Measurements from ENCODE around the gene KCNJ11. TPM values are rescaled to one million over a fixed set of nuclear protein-coding genes. Genes with fewer than 3 reads are reported as not detected.

KCNJ11 gene
- total and polyA plus RNA-seq, 9 donors: 12.9 to 23.5 (median 16.9) TPM

DNA sequence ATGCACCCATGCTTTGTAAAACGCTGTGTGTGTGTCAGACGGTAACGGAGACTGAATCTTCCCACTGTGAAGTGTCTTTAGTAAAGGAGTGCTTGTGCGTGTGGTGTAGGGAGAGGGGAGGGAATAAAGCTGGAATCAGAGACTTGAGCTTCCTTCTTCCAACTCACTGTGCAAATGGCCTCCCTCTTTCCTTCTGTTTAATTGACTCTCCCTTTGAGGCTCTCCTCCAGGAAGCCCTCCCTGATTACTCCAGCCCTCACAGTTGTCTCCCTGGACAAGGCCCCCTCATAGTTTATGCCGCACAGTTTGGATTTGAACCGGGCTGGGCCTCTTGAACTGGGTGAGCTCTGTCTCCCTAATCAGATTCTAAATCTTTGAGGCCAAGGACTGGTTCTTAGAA is 23.0 kb upstream of the KCNJ11 start:
- Histone ChIP-seq H3K36me3 (ENCODE audit: control insufficient read depth, insufficient read depth, low read length) (no peaks in the 10 kb centered on the region), H3K27ac (ENCODE audit: low read length) (no peak overlapping the region), H3K27me3 (ENCODE audit: control insufficient read depth, insufficient read depth, low read length) (peaks cover 2% of the 10 kb centered on the region), H3K9me3 (replicated peaks; ENCODE audit: control insufficient read depth, low read depth, low read length) (no peaks in the 10 kb centered on the region), H3K4me1 (ENCODE audit: control insufficient read depth, insufficient read depth, low read length) (peaks cover 17% of the 10 kb centered on the region), H3K4me3 (ENCODE audit: low read length) (no peak overlapping the region)
- DNase-seq: no peak
- 100% methylated on average over 1 of the region's 6 CpGs for WGBS (ENCODE audit: insufficient coverage)

DNA sequence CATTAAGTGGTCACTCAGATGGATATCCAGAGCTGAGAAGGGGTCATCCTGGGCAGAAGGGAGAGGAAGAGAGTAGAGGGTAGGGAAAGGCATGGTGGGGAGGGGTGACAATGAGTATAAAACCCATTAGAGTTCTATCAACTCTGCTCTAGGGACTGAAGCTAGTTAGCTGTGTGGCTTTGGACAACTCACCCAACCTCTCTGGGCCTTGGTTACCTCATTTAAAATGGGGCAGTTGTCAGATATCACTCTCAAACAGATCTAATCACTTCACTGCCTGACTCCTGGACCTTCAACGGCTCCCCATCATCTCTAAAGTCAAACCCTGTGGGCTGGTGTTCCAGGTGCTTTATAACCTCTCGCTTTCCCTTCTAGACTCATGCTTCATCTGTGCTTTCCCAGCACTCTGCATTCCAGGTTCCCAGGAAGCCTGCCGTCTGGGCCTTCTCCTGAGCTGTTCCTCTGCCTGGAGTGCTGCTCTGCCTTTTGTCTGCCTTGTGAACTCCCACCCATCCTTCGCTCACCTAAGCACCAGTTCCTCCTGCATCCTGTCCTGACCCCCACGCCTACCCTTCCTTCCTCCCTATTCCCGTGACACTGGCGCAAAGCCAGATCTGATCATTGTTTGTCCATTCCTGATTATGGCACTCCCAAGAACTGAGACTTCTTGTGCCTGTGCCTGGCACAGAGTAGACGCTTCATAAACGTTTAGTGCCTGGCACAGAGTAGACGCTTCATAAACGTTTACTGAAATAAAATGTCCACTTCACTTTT is 22.3 kb upstream of the KCNJ11 start:
- H3K4me3 ChIP-seq (ENCODE audit: low read length): no peak overlapping the region
- no peak overlapping the region for H3K27ac ChIP-seq (ENCODE audit: low read length)
- H3K4me1 ChIP-seq (ENCODE audit: control insufficient read depth, insufficient read depth, low read length): peaks cover 23% of the 10 kb centered on the region
- H3K27me3 ChIP-seq (ENCODE audit: control insufficient read depth, insufficient read depth, low read length): peaks cover 2% of the 10 kb centered on the region
- no peaks in the 10 kb centered on the region for H3K9me3 ChIP-seq (replicated peaks; ENCODE audit: control insufficient read depth, low read depth, low read length)
- no peaks in the 10 kb centered on the region for H3K36me3 ChIP-seq (ENCODE audit: control insufficient read depth, insufficient read depth, low read length)
- no peak for DNase-seq
- 58% methylated on average over 8 of the region's 11 CpGs for WGBS (ENCODE audit: insufficient coverage)

- WGBS (ENCODE audit: insufficient coverage): 88% methylated on average over 6 of the region's 7 CpGs
- no peaks in the 10 kb centered on the region for H3K36me3 ChIP-seq (ENCODE audit: control insufficient read depth, insufficient read depth, low read length)
- peaks cover 2% of the 10 kb centered on the region for H3K27me3 ChIP-seq (ENCODE audit: control insufficient read depth, insufficient read depth, low read length)
- peaks cover 17% of the 10 kb centered on the region for H3K4me1 ChIP-seq (ENCODE audit: control insufficient read depth, insufficient read depth, low read length)
- H3K27ac ChIP-seq (ENCODE audit: low read length): no peak overlapping the region
- no peak overlapping the region for H3K4me3 ChIP-seq (ENCODE audit: low read length)
- no peak for DNase-seq
- no peaks in the 10 kb centered on the region for H3K9me3 ChIP-seq (replicated peaks; ENCODE audit: control insufficient read depth, low read depth, low read length)
Observed at GRCh38 chr11:17408641-17409040, 20.2 kb upstream of the KCNJ11 start.

GRCh38 chr11:17408026-17408425 is 19.6 kb upstream of the KCNJ11 start:
- no peak for DNase-seq
- Histone ChIP-seq H3K27ac (ENCODE audit: low read length) (no peak overlapping the region), H3K4me3 (ENCODE audit: low read length) (no peak overlapping the region), H3K9me3 (replicated peaks; ENCODE audit: control insufficient read depth, low read depth, low read length) (no peaks in the 10 kb centered on the region), H3K36me3 (ENCODE audit: control insufficient read depth, insufficient read depth, low read length) (no peaks in the 10 kb centered on the region), H3K4me1 (ENCODE audit: control insufficient read depth, insufficient read depth, low read length) (peaks cover 17% of the 10 kb centered on the region), H3K27me3 (ENCODE audit: control insufficient read depth, insufficient read depth, low read length) (peaks cover 2% of the 10 kb centered on the region)
- no CpG with 5 or more reads among the region's 2 CpGs for WGBS (ENCODE audit: insufficient coverage)

DNA sequence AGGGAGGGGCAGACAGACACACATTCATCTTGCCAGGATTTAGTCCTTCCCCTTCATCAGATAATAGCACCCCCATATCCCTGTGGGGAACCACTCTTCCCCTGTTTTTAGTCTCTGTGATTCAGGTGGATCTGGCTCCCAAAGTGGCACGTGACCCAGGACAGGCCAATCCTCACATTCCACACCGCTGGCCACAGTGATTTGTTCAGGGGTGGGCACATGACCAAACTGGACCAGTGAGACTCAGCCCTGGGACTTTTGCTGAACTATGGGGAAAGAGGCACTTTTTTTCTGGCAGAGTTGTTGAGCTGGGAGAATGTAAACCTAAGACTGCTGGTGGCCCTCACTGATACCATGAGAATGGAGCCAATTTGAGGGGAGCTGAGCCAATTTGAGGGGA is 19.1 kb upstream of the KCNJ11 start:
- Histone ChIP-seq H3K4me3 (ENCODE audit: low read length) (no peak overlapping the region), H3K27ac (ENCODE audit: low read length) (no peak overlapping the region)
- DNase-seq: no peak

DNA sequence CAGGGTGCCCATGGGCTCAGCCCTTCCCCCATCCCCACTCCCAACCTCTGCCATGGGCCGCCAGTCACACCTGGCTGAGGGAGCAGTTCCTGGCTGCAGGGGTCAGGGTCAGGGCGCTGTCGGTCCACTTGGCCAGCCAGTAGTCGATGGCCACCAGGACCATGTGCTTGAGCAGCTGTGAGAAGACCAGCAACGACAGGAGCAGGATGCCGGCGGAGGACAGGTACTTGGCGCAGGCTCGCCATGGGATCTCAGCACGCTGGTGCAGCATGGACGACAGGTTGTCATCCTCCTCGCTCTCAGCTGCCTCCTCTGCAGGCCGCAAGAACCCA is 18.3 kb upstream of the KCNJ11 start:
- no peak overlapping the region for H3K27ac ChIP-seq (ENCODE audit: low read length)
- 90% methylated on average over 13 of the region's 13 CpGs for WGBS (ENCODE audit: insufficient coverage)
- H3K36me3 ChIP-seq (ENCODE audit: control insufficient read depth, insufficient read depth, low read length): no peaks in the 10 kb centered on the region
- DNase-seq: no peak
- peaks cover 17% of the 10 kb centered on the region for H3K4me1 ChIP-seq (ENCODE audit: control insufficient read depth, insufficient read depth, low read length)
- H3K4me3 ChIP-seq (ENCODE audit: low read length): no peak overlapping the region
- H3K9me3 ChIP-seq (replicated peaks; ENCODE audit: control insufficient read depth, low read depth, low read length): no peaks in the 10 kb centered on the region
- peaks cover 2% of the 10 kb centered on the region for H3K27me3 ChIP-seq (ENCODE audit: control insufficient read depth, insufficient read depth, low read length)

More for the DNA sequence above, 19.1 kb upstream of the KCNJ11 start:
- Histone ChIP-seq H3K36me3 (ENCODE audit: control insufficient read depth, insufficient read depth, low read length) (no peaks in the 10 kb centered on the region), H3K4me1 (ENCODE audit: control insufficient read depth, insufficient read depth, low read length) (peaks cover 17% of the 10 kb centered on the region), H3K9me3 (replicated peaks; ENCODE audit: control insufficient read depth, low read depth, low read length) (no peaks in the 10 kb centered on the region), H3K27me3 (ENCODE audit: control insufficient read depth, insufficient read depth, low read length) (peaks cover 2% of the 10 kb centered on the region)
- 93% methylated on average over 2 of the region's 2 CpGs for WGBS (ENCODE audit: insufficient coverage)

DNA sequence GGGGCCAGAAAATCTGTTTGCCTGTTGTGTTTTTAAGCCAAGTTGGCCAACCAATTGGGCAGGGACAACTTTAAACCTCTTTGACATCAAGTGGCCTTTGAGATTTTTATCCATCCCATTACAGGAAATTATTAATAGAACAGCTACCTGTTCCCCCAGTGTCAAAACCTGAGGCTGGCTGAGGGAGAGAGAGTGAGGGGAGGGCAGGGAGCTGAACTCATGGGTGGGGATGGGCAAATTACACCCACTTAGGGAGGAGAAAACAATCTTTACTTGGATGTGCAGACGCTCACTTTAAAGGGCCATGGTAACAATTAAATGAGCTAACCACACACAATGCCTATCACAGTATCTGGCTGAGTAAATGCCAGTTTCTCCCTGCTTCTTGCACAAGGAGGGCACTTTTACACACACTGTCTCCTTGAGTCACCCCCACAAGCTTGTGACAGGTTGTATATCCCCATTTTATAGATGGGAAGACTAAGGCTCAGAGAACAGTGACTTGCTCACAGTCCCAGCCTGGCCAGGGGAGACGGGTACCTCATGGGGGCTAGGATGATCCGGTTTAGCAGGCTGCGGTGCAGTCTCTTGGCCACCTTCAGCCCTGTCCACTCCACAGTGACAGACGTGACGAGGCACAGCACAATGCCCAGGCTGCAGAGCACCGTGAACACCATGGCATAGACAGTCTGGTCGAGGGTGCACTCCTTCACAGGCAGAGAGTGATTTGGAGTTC is 17.8 kb upstream of the KCNJ11 start:
- DNase-seq: no peak
- 89% methylated on average over 7 of the region's 8 CpGs for WGBS (ENCODE audit: insufficient coverage)
- H3K4me1 ChIP-seq (ENCODE audit: control insufficient read depth, insufficient read depth, low read length): peaks cover 22% of the 10 kb centered on the region
- H3K27ac ChIP-seq (ENCODE audit: low read length): peak overlapping the region; percentile 26
- H3K36me3 ChIP-seq (ENCODE audit: control insufficient read depth, insufficient read depth, low read length): no peaks in the 10 kb centered on the region
- no peak overlapping the region for H3K4me3 ChIP-seq (ENCODE audit: low read length)
- H3K27me3 ChIP-seq (ENCODE audit: control insufficient read depth, insufficient read depth, low read length): peaks cover 2% of the 10 kb centered on the region
- H3K9me3 ChIP-seq (replicated peaks; ENCODE audit: control insufficient read depth, low read depth, low read length): no peaks in the 10 kb centered on the region

DNA sequence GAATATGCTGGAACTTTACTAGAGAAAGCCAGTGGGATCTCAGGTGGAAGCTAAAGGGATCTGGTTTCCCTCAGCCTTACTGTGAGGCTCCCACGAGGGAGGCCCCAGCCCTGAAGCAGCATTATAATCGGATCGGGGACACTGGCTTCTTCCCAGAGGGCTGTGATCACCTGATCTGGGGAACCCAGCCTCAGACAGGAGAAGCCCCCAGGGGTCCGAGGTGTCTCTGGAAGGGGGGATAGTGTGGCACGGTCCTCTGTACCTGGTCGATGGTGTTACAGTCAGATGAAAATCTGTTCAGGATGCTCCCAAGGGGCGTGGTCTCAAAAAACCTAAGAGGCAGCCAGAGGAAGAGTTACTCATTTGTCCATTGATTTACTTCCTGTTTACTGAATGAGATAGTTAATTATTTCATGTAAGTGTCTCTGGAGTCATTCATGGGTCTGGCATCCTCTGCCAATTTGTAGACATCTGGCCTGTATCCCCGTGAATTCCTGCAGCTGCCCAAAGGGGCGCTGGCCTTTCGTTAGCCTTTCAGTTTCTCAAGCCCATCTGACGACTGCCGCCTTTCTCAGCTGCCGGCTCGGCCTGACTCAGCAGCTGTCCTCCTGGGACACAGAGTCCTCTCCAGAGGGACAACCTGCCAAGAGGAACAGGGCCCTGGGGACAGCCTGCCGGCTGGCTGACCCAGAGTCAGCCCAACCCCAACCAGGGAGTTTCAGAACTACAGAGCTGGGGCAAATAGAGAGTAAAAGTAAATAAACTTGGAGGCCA is 17.0 kb upstream of the KCNJ11 start:
- Histone ChIP-seq H3K4me3 (ENCODE audit: low read length) (no peak overlapping the region), H3K36me3 (ENCODE audit: control insufficient read depth, insufficient read depth, low read length) (no peaks in the 10 kb centered on the region), H3K27ac (ENCODE audit: low read length) (peak overlapping the region; percentile 31), H3K4me1 (ENCODE audit: control insufficient read depth, insufficient read depth, low read length) (peaks cover 26% of the 10 kb centered on the region), H3K27me3 (ENCODE audit: control insufficient read depth, insufficient read depth, low read length) (peaks cover 2% of the 10 kb centered on the region), H3K9me3 (replicated peaks; ENCODE audit: control insufficient read depth, low read depth, low read length) (no peaks in the 10 kb centered on the region)
- DNase-seq: peak; percentile 73
- 31% methylated on average over 13 of the region's 15 CpGs for WGBS (ENCODE audit: insufficient coverage)

GRCh38 chr11:17403980-17404759 is 15.7 kb upstream of the KCNJ11 start:
- Histone ChIP-seq H3K4me1 (ENCODE audit: control insufficient read depth, insufficient read depth, low read length) (peaks cover 26% of the 10 kb centered on the region), H3K36me3 (ENCODE audit: control insufficient read depth, insufficient read depth, low read length) (no peaks in the 10 kb centered on the region), H3K4me3 (ENCODE audit: low read length) (no peak overlapping the region), H3K9me3 (replicated peaks; ENCODE audit: control insufficient read depth, low read depth, low read length) (no peaks in the 10 kb centered on the region), H3K27me3 (ENCODE audit: control insufficient read depth, insufficient read depth, low read length) (no peaks in the 10 kb centered on the region), H3K27ac (ENCODE audit: low read length) (no peak overlapping the region)
- WGBS (ENCODE audit: insufficient coverage): 82% methylated on average over 6 of the region's 18 CpGs
- no peak for DNase-seq

All from muscle of leg (tissue), 11 donors.